MM.1S (cell line): ENCODE measurements around the gene OR1F1.

Source experiments
- EZH2 ChIP-seq: fragments of 300-600 bp; sonication (generic); optimal IDR thresholded peaks from 2 replicates; pipeline ENCODE3; 2017; ENCODE audit warnings: low read depth, mild to moderate bottlenecking, antibody characterized with exemption, low read length, mixed read lengths
- TF ChIP-seq, protein P1 (sequence below): fragments of 300-600 bp; sonication (generic); IDR thresholded peaks from 2 replicates; pipeline ENCODE4 v1.5.1; 2016; ENCODE audit warnings: antibody characterized with exemption, low read length, mixed read lengths

DNA sequence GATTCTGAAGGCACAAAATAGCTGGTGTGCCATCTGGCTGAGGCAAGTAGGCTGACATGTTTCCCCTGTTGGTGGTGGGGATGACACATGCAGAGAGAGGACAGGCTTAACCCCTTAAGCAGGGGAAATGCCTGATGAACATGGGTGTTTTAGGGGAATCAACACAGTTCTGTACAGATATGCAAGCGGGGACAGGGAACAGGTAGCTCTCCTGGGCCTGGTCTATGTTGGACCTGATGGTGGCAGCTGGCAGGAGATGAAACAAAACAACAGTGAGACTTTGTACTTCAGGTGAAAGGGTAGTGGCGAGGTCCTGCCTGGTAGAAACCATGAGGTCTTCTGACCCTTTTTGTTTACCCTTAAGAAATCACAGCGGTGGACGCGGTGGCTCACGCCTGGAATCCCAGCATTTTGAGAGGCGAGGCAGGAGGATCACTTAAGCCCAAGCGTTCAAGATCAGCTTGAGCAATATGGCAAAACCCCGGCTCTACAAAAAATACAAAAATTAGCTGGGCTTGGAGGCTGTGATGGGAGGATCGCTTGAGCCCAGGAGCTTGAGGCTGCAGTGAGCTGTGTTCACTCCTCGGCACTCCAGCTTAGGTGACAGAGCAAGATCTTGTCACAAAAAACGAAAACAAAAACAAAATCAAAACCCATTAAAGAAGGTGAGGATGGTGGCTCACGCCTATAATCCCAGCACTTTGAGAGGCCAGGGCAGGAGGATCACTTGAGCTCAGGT, 10.5 kb downstream of the OR1F1 start:
- TF ChIP-seq, protein P1, sequence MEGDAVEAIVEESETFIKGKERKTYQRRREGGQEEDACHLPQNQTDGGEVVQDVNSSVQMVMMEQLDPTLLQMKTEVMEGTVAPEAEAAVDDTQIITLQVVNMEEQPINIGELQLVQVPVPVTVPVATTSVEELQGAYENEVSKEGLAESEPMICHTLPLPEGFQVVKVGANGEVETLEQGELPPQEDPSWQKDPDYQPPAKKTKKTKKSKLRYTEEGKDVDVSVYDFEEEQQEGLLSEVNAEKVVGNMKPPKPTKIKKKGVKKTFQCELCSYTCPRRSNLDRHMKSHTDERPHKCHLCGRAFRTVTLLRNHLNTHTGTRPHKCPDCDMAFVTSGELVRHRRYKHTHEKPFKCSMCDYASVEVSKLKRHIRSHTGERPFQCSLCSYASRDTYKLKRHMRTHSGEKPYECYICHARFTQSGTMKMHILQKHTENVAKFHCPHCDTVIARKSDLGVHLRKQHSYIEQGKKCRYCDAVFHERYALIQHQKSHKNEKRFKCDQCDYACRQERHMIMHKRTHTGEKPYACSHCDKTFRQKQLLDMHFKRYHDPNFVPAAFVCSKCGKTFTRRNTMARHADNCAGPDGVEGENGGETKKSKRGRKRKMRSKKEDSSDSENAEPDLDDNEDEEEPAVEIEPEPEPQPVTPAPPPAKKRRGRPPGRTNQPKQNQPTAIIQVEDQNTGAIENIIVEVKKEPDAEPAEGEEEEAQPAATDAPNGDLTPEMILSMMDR, result no peak
- no peak for TF ChIP-seq EZH2
